Upper lobe of right lung (tissue), 1 donor: ENCODE results near the gene SHB. TPM values are rescaled to one million over a fixed set of nuclear protein-coding genes. Genes with fewer than 3 reads are reported as not detected.
"Not testable (repeated sequence)": the region's sequence is repeated elsewhere in the genome, so short reads cannot be mapped to it uniquely, and the experiment has no call there.

ENCODE experiments used
- ATAC-seq: fragments of 200-7000 bp; cut with Tn5 transposase; one replicate; pipeline ENCODE4 v1.9.1; 2020; ENCODE audit warnings: mild to moderate bottlenecking, moderate library complexity
- DNase-seq: peaks from one replicate; pipeline ENCODE4 v3.0.0-alpha.2; 2020
- H3K27ac ChIP-seq: fragments of 200-600 bp; one replicate; pipeline ENCODE4 v1.8.0; 2022
- H3K27me3 ChIP-seq: fragments of 200-600 bp; one replicate; pipeline ENCODE4 v1.8.0; 2022; ENCODE audit warnings: mild to moderate bottlenecking
- H3K36me3 ChIP-seq: fragments of 200-600 bp; one replicate; pipeline ENCODE4 v1.8.0; 2022
- H3K4me1 ChIP-seq: fragments of 200-600 bp; one replicate; pipeline ENCODE4 v1.8.0; 2022
- H3K4me3 ChIP-seq: fragments of 200-600 bp; one replicate; pipeline ENCODE4 v1.8.0; 2022; ENCODE audit warnings: mild to moderate bottlenecking
- H3K9me3 ChIP-seq: fragments of 200-600 bp; one replicate; pipeline ENCODE4 v1.8.0; 2022
- CTCF ChIP-seq: fragments of 200-600 bp; IDR thresholded peaks from one replicate; pipeline ENCODE4 v1.8.0; 2022; ENCODE audit warnings: antibody characterized with exemption
- intact Hi-C: fragments of 100-400 bp; cut with DNase I; formaldehyde crosslinking; loops from one replicate; pipeline ENCODE4 v1.11.0; 2022
- total RNA-seq: library from RNA; stranded (reverse); fragmentation: NEBNext Ultra II Directional; extraction: Animal tissue kit (Norgen Biotek cat#: 25700); gene quantifications from one replicate; pipeline ENCODE4 v1.2.1, GENCODE V29; 2021
- donor health status: DM: no; HTN: yes; CAD: no; lungs with severe emphysema.

SHB gene
- total RNA-seq, 1 donor from 2014 or later = 33.4 TPM

GRCh38 chr9:38053697-38054461 is 15.1 kb downstream of the SHB start:
- peak; percentile 46 for DNase-seq
- TF ChIP-seq CTCF = no peak
- Histone ChIP-seq H3K36me3 (no peaks in the 10 kb centered on the region), H3K4me3 (no peak overlapping the region), H3K27me3 (no peaks in the 10 kb centered on the region), H3K9me3 (no peaks in the 10 kb centered on the region), H3K27ac (no peak overlapping the region), H3K4me1 (peaks cover 16% of the 10 kb centered on the region)
- intact Hi-C loops = no loop called here
- no peak for ATAC-seq

GRCh38 chr9:38051780-38052546 is 17.1 kb downstream of the SHB start:
- Histone ChIP-seq H3K27me3 (no peaks in the 10 kb centered on the region), H3K27ac (no peak overlapping the region), H3K4me1 (peaks cover 20% of the 10 kb centered on the region), H3K4me3 (no peak overlapping the region), H3K36me3 (no peaks in the 10 kb centered on the region), H3K9me3 (no peaks in the 10 kb centered on the region)
- DNase-seq (no peak), ATAC-seq (no peak)
- no peak for TF ChIP-seq CTCF
- intact Hi-C loops = no loop called here

GRCh38 chr9:38048316-38048969 is 20.6 kb downstream of the SHB start:
- no peak for TF ChIP-seq CTCF
- Histone ChIP-seq H3K4me1 (peaks cover 35% of the 10 kb centered on the region), H3K36me3 (no peaks in the 10 kb centered on the region), H3K4me3 (no peak overlapping the region), H3K27ac (peak overlapping the region; percentile 86), H3K27me3 (no peaks in the 10 kb centered on the region), H3K9me3 (no peaks in the 10 kb centered on the region)
- intact Hi-C loops = no loop called here
- DNase-seq (no peak), ATAC-seq (no peak)

DNA sequence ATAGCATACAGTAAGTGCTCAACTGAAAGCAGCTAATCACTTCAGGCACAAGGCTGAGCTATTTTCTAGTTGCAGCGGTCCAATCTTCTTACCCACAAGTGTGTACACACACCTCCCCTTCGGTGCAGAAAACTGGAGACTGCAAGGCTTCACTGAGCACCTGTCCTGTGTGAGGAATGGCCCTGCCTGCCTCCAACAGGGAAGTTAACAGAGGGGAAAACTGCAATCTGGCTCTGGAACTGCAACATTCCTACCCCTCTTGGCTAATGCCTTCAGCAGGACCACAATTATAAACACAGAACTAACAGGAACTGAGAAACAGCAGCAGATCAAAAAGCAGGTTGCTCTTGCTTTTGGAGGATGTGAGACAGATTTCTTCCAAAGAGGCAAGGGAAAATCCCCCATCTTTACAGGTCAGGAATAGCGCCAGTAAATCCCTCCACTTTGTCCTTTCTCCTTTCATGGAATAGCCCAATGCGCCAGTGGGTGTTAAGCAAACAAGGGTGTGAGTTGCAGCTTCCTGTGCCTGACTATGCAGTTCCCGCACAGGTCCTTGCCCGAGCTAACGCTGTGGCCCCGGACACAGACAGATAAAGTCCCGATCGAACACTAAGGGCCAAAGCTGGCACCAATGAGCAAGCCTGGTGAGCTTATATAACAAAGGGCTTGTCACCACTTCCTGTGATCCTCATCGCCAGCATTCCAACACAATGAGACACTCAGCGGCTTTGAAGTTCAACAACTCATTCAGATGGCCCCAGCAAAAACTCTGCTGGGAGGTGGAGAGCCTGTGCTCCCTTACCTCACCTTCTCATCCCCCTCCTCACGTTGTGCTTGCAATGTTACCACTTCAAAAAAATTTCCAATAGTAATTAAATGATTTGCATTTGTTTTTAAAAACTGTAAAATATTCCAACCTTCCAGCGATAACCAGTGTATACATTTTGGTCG is 21.5 kb downstream of the SHB start:
- H3K27me3 ChIP-seq = no peaks in the 10 kb centered on the region
- ATAC-seq = peak; percentile 77
- peak; percentile 78 for DNase-seq
- TF ChIP-seq CTCF = no peak
- intact Hi-C loops = no loop called here
- H3K9me3 ChIP-seq = no peaks in the 10 kb centered on the region
- H3K4me3 ChIP-seq = peak overlapping the region; percentile 9
- no peaks in the 10 kb centered on the region for H3K36me3 ChIP-seq
- H3K4me1 ChIP-seq = peaks cover 37% of the 10 kb centered on the region
- H3K27ac ChIP-seq = peak overlapping the region; percentile 86

DNA sequence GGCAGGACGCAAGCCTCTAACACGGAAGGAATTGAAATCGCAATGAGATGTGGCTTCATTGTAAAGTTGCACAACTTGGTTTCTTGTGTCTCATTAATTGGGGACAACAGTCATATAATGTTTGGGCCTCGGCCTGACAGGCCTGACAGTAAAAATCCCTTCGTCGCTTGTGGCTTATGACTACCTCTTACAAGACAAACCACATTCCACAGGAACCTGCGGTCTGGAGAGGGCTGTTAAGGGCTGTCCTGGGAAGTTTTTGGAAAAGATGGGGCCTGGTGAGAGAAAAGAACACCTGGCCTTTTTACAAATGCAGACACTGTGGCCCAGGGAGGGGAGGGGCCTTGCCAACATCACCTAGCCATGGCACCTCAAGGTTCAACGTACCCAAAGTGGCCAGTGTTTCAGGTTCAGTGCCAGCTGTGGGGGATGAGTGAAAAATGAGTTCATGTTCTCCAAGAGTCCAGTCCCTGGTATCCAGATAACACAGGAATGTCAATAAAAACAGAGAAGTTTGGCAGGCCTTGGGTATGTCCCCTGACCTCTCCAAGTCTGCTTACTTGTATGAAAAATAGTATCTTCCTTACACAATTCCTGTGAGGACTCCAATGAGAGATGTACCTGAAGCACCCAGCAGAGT is 22.2 kb downstream of the SHB start:
- Histone ChIP-seq H3K27me3 (no peaks in the 10 kb centered on the region), H3K9me3 (no peaks in the 10 kb centered on the region), H3K27ac (peak overlapping the region; percentile 86), H3K36me3 (no peaks in the 10 kb centered on the region), H3K4me1 (peaks cover 44% of the 10 kb centered on the region), H3K4me3 (peak overlapping the region; percentile 9)
- DNase-seq = no peak
- ATAC-seq = peak; percentile 68
- no peak for TF ChIP-seq CTCF
- intact Hi-C loops = no loop called here

DNA sequence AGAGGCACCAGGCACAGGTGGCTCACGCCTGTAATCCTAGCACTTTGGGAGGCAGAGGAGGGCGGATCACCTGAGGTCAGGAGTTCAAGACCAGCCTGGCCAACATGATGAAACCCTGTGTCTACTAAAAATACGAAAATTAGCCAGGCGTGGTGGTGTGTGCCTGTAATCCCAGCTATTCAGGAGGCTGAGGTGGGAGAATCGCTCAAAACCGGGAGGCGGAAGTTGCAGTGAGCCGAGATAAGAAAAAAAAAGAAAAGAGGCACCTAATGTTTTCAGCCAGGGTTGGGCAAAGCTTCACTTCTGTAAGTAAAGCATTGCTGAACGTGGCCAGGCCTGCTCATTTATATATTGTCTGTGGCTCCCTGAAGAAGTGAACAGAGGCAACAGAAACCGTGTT is 23.1 kb downstream of the SHB start:
- ATAC-seq, H3K4me3 ChIP-seq, DNase-seq, intact Hi-C loops, H3K9me3 ChIP-seq, H3K36me3 ChIP-seq, H3K27me3 ChIP-seq: not testable (repeated sequence)
- H3K27ac ChIP-seq = peak overlapping the region; percentile 86
- peaks cover 47% of the 10 kb centered on the region for H3K4me1 ChIP-seq
